Measurements from ENCODE around the gene ELP2. TPM values are rescaled to one million over a fixed set of nuclear protein-coding genes. Genes with fewer than 3 reads are reported as not detected.

ELP2 gene
- total RNA-seq, 4 donors from 2014 or later: 46.1 to 82.4 (median 67.4) TPM

GRCh38 chr18:36099311-36099710, 30.4 kb upstream of the ELP2 start:
- TF ChIP-seq CTCF (IDR thresholded peaks at IDR 0.05) (no peak), EP300 (IDR thresholded peaks at IDR 0.05) (no peak), POLR2A (IDR thresholded peaks at IDR 0.05) (no peak)
- no peaks in the 10 kb centered on the region for H3K36me3 ChIP-seq
- H3K27ac ChIP-seq: no peak overlapping the region
- H3K4me1 ChIP-seq: no peaks in the 10 kb centered on the region
- H3K9me3 ChIP-seq: peaks cover 0 to 14% (median 0%) of the 10 kb centered on the region in 4 donors
- no peak for DNase-seq (ENCODE audit: low spot score in 2 of 2)
- H3K27me3 ChIP-seq: no peaks in the 10 kb centered on the region
- H3K4me3 ChIP-seq: no peak overlapping the region

- H3K9me3 ChIP-seq: peaks cover 0 to 14% (median 0%) of the 10 kb centered on the region in 4 donors
- H3K27ac ChIP-seq: no peak overlapping the region
- no peak overlapping the region for H3K4me3 ChIP-seq
- DNase-seq (ENCODE audit: low spot score in 2 of 2): no peak
- 89 to 94% methylated on average over 7 of the region's 7 CpGs for WGBS, 2 donors
- TF ChIP-seq EP300 (IDR thresholded peaks at IDR 0.05) (no peak), CTCF (IDR thresholded peaks at IDR 0.05) (no peak), POLR2A (IDR thresholded peaks at IDR 0.05) (no peak)
- H3K36me3 ChIP-seq: no peaks in the 10 kb centered on the region
- H3K27me3 ChIP-seq: no peaks in the 10 kb centered on the region
- H3K4me1 ChIP-seq: no peaks in the 10 kb centered on the region
Observed at GRCh38 chr18:36101943-36102342, 27.8 kb upstream of the ELP2 start.

- peaks cover 0 to 13% (median 0%) of the 10 kb centered on the region in 3 donors for H3K36me3 ChIP-seq
- no peak overlapping the region for H3K27ac ChIP-seq
- no peaks in the 10 kb centered on the region for H3K27me3 ChIP-seq
- no peaks in the 10 kb centered on the region for H3K4me1 ChIP-seq
- 88 to 100% methylated on average over 2 of the region's 2 CpGs for WGBS, 2 donors
- no peak for TF ChIP-seq POLR2A (IDR thresholded peaks at IDR 0.05)
- no peak for TF ChIP-seq EP300 (IDR thresholded peaks at IDR 0.05)
- TF ChIP-seq CTCF (IDR thresholded peaks at IDR 0.05): no peak
- DNase-seq (ENCODE audit: low spot score in 2 of 2): no peak
- peaks cover 0 to 14% (median 0%) of the 10 kb centered on the region in 4 donors for H3K9me3 ChIP-seq
- H3K4me3 ChIP-seq: no peak overlapping the region
Observed at GRCh38 chr18:36104749-36105148, 24.9 kb upstream of the ELP2 start.

GRCh38 chr18:36107477-36107876, 22.2 kb upstream of the ELP2 start:
- DNase-seq (ENCODE audit: low spot score in 2 of 2): no peak
- no peak overlapping the region for H3K4me3 ChIP-seq
- TF ChIP-seq EP300 (IDR thresholded peaks at IDR 0.05) (no peak), CTCF (IDR thresholded peaks at IDR 0.05) (no peak), POLR2A (IDR thresholded peaks at IDR 0.05) (no peak)

GRCh38 chr18:36108196-36108595, 21.5 kb upstream of the ELP2 start:
- H3K27me3 ChIP-seq: no peaks in the 10 kb centered on the region
- H3K4me1 ChIP-seq: no peaks in the 10 kb centered on the region
- no peak for TF ChIP-seq POLR2A (IDR thresholded peaks at IDR 0.05)
- no peak overlapping the region for H3K4me3 ChIP-seq
- no peaks in the 10 kb centered on the region for H3K9me3 ChIP-seq
- no peak for DNase-seq (ENCODE audit: low spot score in 2 of 2)
- H3K27ac ChIP-seq: no peak overlapping the region
- peaks cover 0 to 47% (median 0%) of the 10 kb centered on the region in 3 donors for H3K36me3 ChIP-seq
- 40 to 46% methylated on average over 2 of the region's 2 CpGs for WGBS, 2 donors

More at GRCh38 chr18:36107477-36107876, 22.2 kb upstream of the ELP2 start:
- H3K9me3 ChIP-seq: peaks cover 0 to 6% (median 0%) of the 10 kb centered on the region in 4 donors
- no peaks in the 10 kb centered on the region for H3K27me3 ChIP-seq
- H3K4me1 ChIP-seq: no peaks in the 10 kb centered on the region
- no peak overlapping the region for H3K27ac ChIP-seq
- H3K36me3 ChIP-seq: peaks cover 0 to 40% (median 0%) of the 10 kb centered on the region in 3 donors

GRCh38 chr18:36108601-36109000, 21.1 kb upstream of the ELP2 start:
- TF ChIP-seq POLR2A (IDR thresholded peaks at IDR 0.05) (no peak), CTCF (IDR thresholded peaks at IDR 0.05) (no peak), EP300 (IDR thresholded peaks at IDR 0.05) (no peak)
- Histone ChIP-seq H3K4me1 (no peaks in the 10 kb centered on the region), H3K36me3 (peaks cover 0 to 51% (median 0%) of the 10 kb centered on the region in 3 donors), H3K27ac (no peak overlapping the region), H3K27me3 (no peaks in the 10 kb centered on the region), H3K9me3 (no peaks in the 10 kb centered on the region), H3K4me3 (no peak overlapping the region)
- WGBS, 2 donors: 85 to 86% methylated on average over 5 of the region's 5 CpGs
- DNase-seq (ENCODE audit: low spot score in 2 of 2): no peak
